GM23338 (cell line): ENCODE data around the gene SEZ6L. TPM values are rescaled to one million over a fixed set of nuclear protein-coding genes. Genes with fewer than 3 reads are reported as not detected.

Experiments used
- CREB1 ChIP-seq: fragments of 250-450 bp; sonication (Bioruptor Pico); IDR thresholded peaks from 2 replicates; pipeline ENCODE4 v1.5.0; 2020; ENCODE audit warnings: low read depth, mild to moderate bottlenecking, moderate library complexity
- EZH2 ChIP-seq: fragments of 200-600 bp; sonication (generic); IDR thresholded peaks from one replicate; pipeline ENCODE4 v1.8.0; 2017; ENCODE audit warnings: antibody characterized with exemption, mild to moderate bottlenecking, low read depth; ENCODE audit not compliant: unreplicated experiment
- JUNB ChIP-seq: IDR thresholded peaks from one replicate; pipeline ENCODE4 v1.6.1; 2016; ENCODE audit warnings: antibody characterized with exemption; ENCODE audit not compliant: unreplicated experiment
- NANOG ChIP-seq: IDR thresholded peaks from 2 replicates; pipeline ENCODE4 v1.6.1; 2016; ENCODE audit warnings: antibody characterized with exemption, borderline replicate concordance
- POLR2AphosphoS5 ChIP-seq: IDR thresholded peaks from 2 replicates; pipeline ENCODE4 v1.6.1; 2016; ENCODE audit warnings: antibody characterized with exemption, low read depth
- ZNF114 ChIP-seq: fragments of 250-450 bp; sonication (Bioruptor Pico); IDR thresholded peaks from 2 replicates; pipeline ENCODE4 v1.5.0; 2020; ENCODE audit warnings: mild to moderate bottlenecking, moderate library complexity
- ZNF331 ChIP-seq: fragments of 250-450 bp; sonication (Bioruptor Pico); IDR thresholded peaks from 2 replicates; pipeline ENCODE4 v1.5.0; 2020; ENCODE audit warnings: low read depth, mild to moderate bottlenecking, moderate library complexity
- polyA plus RNA-seq: library from polyadenylated mRNA; unstranded; fragments of >200 nt; fragmentation: Nextera tagmentation; extraction: Ambion mirVana; gene quantifications from 2 replicates; pipeline ENCODE4 v1.2.1, GENCODE V29; 2016
- total RNA-seq: library from RNA; depleted of rRNA; stranded (reverse); fragments of >200 nt; shearing (Covaris generic); gene quantifications from 2 replicates; pipeline ENCODE4 v1.2.3, GENCODE V29; 2014
- TF ChIP-seq, protein P1 (sequence below): fragments of 250-450 bp; sonication (Bioruptor Pico); IDR thresholded peaks from 2 replicates; pipeline ENCODE4 v1.5.0; 2020; ENCODE audit warnings: mild to moderate bottlenecking, moderate library complexity
- TF ChIP-seq, protein P2 (sequence below): IDR thresholded peaks from 2 replicates; pipeline ENCODE4 v1.6.1; 2016; ENCODE audit warnings: antibody characterized with exemption
- TF ChIP-seq, protein P3 (sequence below): IDR thresholded peaks from one replicate; pipeline ENCODE4 v1.6.1; 2018; ENCODE audit warnings: antibody characterized with exemption; ENCODE audit not compliant: unreplicated experiment

SEZ6L gene
- total and polyA plus RNA-seq, 2 experiments from 2014 or later = 0.13 to 0.24 TPM

DNA sequence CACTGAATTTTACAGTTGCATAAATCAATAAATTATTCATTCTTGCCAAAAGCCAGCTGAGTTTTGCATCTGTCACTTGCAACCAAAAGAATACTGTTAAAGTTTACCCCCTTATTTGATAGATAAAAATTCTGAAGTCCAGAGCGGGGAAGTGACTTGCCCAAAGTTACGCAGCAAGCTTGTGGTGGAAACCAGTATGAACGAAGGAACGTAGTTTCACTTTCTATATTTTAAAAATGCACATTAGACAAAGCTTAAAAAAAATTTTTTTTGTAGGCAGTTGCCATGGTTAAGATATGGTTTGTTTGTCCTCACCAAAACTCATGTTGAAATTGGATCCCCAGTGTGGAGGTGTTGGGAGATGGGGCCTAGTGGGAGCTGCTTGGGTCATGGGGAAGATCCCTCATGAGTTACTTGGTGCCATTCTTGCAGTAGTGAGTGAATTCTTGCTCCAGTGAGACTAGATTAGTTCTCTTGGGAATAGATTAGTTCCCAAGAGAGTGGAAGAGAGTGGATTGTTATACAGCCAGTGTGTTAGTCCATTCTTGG is 46.3 kb upstream of the SEZ6L start (continued):
- TF ChIP-seq, protein P1, sequence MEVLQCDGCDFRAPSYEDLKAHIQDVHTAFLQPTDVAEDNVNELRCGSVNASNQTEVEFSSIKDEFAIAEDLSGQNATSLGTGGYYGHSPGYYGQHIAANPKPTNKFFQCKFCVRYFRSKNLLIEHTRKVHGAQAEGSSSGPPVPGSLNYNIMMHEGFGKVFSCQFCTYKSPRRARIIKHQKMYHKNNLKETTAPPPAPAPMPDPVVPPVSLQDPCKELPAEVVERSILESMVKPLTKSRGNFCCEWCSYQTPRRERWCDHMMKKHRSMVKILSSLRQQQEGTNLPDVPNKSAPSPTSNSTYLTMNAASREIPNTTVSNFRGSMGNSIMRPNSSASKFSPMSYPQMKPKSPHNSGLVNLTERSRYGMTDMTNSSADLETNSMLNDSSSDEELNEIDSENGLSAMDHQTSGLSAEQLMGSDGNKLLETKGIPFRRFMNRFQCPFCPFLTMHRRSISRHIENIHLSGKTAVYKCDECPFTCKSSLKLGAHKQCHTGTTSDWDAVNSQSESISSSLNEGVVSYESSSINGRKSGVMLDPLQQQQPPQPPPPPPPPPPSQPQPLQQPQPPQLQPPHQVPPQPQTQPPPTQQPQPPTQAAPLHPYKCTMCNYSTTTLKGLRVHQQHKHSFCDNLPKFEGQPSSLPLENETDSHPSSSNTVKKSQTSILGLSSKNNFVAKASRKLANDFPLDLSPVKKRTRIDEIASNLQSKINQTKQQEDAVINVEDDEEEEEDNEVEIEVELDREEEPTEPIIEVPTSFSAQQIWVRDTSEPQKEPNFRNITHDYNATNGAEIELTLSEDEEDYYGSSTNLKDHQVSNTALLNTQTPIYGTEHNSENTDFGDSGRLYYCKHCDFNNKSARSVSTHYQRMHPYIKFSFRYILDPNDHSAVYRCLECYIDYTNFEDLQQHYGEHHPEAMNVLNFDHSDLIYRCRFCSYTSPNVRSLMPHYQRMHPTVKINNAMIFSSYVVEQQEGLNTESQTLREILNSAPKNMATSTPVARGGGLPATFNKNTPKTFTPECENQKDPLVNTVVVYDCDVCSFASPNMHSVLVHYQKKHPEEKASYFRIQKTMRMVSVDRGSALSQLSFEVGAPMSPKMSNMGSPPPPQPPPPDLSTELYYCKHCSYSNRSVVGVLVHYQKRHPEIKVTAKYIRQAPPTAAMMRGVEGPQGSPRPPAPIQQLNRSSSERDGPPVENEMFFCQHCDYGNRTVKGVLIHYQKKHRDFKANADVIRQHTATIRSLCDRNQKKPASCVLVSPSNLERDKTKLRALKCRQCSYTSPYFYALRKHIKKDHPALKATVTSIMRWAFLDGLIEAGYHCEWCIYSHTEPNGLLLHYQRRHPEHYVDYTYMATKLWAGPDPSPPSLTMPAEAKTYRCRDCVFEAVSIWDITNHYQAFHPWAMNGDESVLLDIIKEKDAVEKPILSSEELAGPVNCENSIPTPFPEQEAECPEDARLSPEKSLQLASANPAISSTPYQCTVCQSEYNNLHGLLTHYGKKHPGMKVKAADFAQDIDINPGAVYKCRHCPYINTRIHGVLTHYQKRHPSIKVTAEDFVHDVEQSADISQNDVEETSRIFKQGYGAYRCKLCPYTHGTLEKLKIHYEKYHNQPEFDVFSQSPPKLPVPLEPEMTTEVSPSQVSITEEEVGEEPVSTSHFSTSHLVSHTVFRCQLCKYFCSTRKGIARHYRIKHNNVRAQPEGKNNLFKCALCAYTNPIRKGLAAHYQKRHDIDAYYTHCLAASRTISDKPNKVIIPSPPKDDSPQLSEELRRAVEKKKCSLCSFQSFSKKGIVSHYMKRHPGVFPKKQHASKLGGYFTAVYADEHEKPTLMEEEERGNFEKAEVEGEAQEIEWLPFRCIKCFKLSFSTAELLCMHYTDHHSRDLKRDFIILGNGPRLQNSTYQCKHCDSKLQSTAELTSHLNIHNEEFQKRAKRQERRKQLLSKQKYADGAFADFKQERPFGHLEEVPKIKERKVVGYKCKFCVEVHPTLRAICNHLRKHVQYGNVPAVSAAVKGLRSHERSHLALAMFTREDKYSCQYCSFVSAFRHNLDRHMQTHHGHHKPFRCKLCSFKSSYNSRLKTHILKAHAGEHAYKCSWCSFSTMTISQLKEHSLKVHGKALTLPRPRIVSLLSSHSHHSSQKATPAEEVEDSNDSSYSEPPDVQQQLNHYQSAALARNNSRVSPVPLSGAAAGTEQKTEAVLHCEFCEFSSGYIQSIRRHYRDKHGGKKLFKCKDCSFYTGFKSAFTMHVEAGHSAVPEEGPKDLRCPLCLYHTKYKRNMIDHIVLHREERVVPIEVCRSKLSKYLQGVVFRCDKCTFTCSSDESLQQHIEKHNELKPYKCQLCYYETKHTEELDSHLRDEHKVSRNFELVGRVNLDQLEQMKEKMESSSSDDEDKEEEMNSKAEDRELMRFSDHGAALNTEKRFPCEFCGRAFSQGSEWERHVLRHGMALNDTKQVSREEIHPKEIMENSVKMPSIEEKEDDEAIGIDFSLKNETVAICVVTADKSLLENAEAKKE (CRISPR knock-in tag) = no peak
- no peak for TF ChIP-seq CREB1
- TF ChIP-seq, protein P2, sequence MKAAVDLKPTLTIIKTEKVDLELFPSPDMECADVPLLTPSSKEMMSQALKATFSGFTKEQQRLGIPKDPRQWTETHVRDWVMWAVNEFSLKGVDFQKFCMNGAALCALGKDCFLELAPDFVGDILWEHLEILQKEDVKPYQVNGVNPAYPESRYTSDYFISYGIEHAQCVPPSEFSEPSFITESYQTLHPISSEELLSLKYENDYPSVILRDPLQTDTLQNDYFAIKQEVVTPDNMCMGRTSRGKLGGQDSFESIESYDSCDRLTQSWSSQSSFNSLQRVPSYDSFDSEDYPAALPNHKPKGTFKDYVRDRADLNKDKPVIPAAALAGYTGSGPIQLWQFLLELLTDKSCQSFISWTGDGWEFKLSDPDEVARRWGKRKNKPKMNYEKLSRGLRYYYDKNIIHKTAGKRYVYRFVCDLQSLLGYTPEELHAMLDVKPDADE = no peak
- TF ChIP-seq ZNF331 (CRISPR knock-in tag) = no peak
- TF ChIP-seq, protein P3, sequence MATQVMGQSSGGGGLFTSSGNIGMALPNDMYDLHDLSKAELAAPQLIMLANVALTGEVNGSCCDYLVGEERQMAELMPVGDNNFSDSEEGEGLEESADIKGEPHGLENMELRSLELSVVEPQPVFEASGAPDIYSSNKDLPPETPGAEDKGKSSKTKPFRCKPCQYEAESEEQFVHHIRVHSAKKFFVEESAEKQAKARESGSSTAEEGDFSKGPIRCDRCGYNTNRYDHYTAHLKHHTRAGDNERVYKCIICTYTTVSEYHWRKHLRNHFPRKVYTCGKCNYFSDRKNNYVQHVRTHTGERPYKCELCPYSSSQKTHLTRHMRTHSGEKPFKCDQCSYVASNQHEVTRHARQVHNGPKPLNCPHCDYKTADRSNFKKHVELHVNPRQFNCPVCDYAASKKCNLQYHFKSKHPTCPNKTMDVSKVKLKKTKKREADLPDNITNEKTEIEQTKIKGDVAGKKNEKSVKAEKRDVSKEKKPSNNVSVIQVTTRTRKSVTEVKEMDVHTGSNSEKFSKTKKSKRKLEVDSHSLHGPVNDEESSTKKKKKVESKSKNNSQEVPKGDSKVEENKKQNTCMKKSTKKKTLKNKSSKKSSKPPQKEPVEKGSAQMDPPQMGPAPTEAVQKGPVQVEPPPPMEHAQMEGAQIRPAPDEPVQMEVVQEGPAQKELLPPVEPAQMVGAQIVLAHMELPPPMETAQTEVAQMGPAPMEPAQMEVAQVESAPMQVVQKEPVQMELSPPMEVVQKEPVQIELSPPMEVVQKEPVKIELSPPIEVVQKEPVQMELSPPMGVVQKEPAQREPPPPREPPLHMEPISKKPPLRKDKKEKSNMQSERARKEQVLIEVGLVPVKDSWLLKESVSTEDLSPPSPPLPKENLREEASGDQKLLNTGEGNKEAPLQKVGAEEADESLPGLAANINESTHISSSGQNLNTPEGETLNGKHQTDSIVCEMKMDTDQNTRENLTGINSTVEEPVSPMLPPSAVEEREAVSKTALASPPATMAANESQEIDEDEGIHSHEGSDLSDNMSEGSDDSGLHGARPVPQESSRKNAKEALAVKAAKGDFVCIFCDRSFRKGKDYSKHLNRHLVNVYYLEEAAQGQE = no peak
- no peak for TF ChIP-seq ZNF114 (CRISPR knock-in tag)
- no peak for TF ChIP-seq POLR2AphosphoS5
- no peak for TF ChIP-seq JUNB
- no peak for TF ChIP-seq NANOG
- no peak for TF ChIP-seq EZH2
